ENCODE measurements around the gene RNF26.

The RNF26 gene

GRCh38 chr11:119366690-119367620, 32.6 kb downstream of the RNF26 start:
- no peak overlapping the region for H3K18ac ChIP-seq (ENCODE audit: low read length)
- no peaks in the 10 kb centered on the region for H3K36me3 ChIP-seq (replicated peaks in 1 of 2; ENCODE audit: control insufficient read depth in 2 of 2, insufficient read depth in 2 of 2, low read length in 2 of 2)

GRCh38 chr11:119367661-119368120, 33.4 kb downstream of the RNF26 start:
- WGBS, 2 donors (ENCODE audit: extremely low coverage in 2 of 2, insufficient read length in 2 of 2, insufficient replicate concordance in 1 of 2), result no CpG with 5 or more reads among the region's 9 CpGs

More at GRCh38 chr11:119366690-119367620, 32.6 kb downstream of the RNF26 start:
- Histone ChIP-seq H3K27me3 (ENCODE audit: control insufficient read depth in 3 of 3, insufficient read depth in 3 of 3, low read depth in 1 of 3, low read length in 3 of 3) (peaks cover 2 to 92% (median 24%) of the 10 kb centered on the region in 3 experiments), H3K4me3 (ENCODE audit: low read length in 2 of 2) (no peak overlapping the region), H2BK12ac (ENCODE audit: low read length) (no peak overlapping the region), H3K79me1 (ENCODE audit: low read depth, low read length) (no peaks in the 10 kb centered on the region), H2AFZ (ENCODE audit: low read length) (no peak overlapping the region), H3K9ac (ENCODE audit: low read depth, low read length, poor library complexity) (no peak overlapping the region), H3K4ac (ENCODE audit: low read length) (no peak overlapping the region), H3K14ac (ENCODE audit: low read length) (no peak overlapping the region), H4K91ac (ENCODE audit: low read depth, low read length, poor library complexity) (no peak overlapping the region), H4K8ac (ENCODE audit: low read depth, low read length) (no peak overlapping the region), H3K27ac (replicated peaks; ENCODE audit: low read length) (no peak overlapping the region), H3K4me1 (ENCODE audit: control insufficient read depth in 2 of 2, insufficient read depth in 1 of 2, low read depth in 1 of 2, low read length in 2 of 2) (peaks cover 5 to 22% of the 10 kb centered on the region in 2 donors), H2AK5ac (ENCODE audit: low read depth, low read length) (no peak overlapping the region), H3K4me2 (ENCODE audit: insufficient read depth, low read length, poor library complexity, severe bottlenecking) (no peak overlapping the region), H3K23ac (ENCODE audit: low read depth, low read length, poor library complexity) (no peak overlapping the region), H3K9me3 (replicated peaks in 1 of 2; ENCODE audit: control insufficient read depth in 2 of 2, insufficient read depth in 1 of 2, low read depth in 1 of 2, low read length in 2 of 2) (peaks cover 3 to 4% of the 10 kb centered on the region in 2 donors), H2BK5ac (ENCODE audit: low read length) (no peak overlapping the region), H2BK15ac (ENCODE audit: low read length) (no peak overlapping the region), H2BK120ac (ENCODE audit: low read depth, low read length) (no peak overlapping the region)
- DNase-seq (ENCODE audit: low spot score), result no peak
- WGBS, 2 donors (ENCODE audit: extremely low coverage in 2 of 2, insufficient read length in 2 of 2, insufficient replicate concordance in 1 of 2), result no CpG with 5 or more reads among the region's 11 CpGs

GRCh38 chr11:119368121-119369034, 34.1 kb downstream of the RNF26 start:
- Histone ChIP-seq H3K23ac (ENCODE audit: low read depth, low read length, poor library complexity) (no peak overlapping the region), H2AK5ac (ENCODE audit: low read depth, low read length) (peak overlapping the region; percentile 31), H3K79me1 (ENCODE audit: low read depth, low read length) (no peaks in the 10 kb centered on the region), H3K4me1 (ENCODE audit: control insufficient read depth in 2 of 2, insufficient read depth in 1 of 2, low read depth in 1 of 2, low read length in 2 of 2) (peaks cover 4 to 16% of the 10 kb centered on the region in 2 donors), H3K4me3 (ENCODE audit: low read length in 2 of 2) (no peak overlapping the region), H3K4me2 (ENCODE audit: insufficient read depth, low read length, poor library complexity, severe bottlenecking) (no peak overlapping the region), H2BK5ac (ENCODE audit: low read length) (no peak overlapping the region), H3K4ac (ENCODE audit: low read length) (no peak overlapping the region), H3K18ac (ENCODE audit: low read length) (no peak overlapping the region), H2BK12ac (ENCODE audit: low read length) (no peak overlapping the region), H3K36me3 (replicated peaks in 1 of 2; ENCODE audit: control insufficient read depth in 2 of 2, insufficient read depth in 2 of 2, low read length in 2 of 2) (no peaks in the 10 kb centered on the region), H4K8ac (ENCODE audit: low read depth, low read length) (no peak overlapping the region), H3K27ac (replicated peaks; ENCODE audit: low read length) (no peak overlapping the region), H2AFZ (ENCODE audit: low read length) (no peak overlapping the region), H2BK15ac (ENCODE audit: low read length) (no peak overlapping the region), H3K9ac (ENCODE audit: low read depth, low read length, poor library complexity) (no peak overlapping the region), H3K14ac (ENCODE audit: low read length) (no peak overlapping the region), H2BK120ac (ENCODE audit: low read depth, low read length) (no peak overlapping the region), H4K91ac (ENCODE audit: low read depth, low read length, poor library complexity) (no peak overlapping the region), H3K9me3 (replicated peaks in 1 of 2; ENCODE audit: control insufficient read depth in 2 of 2, insufficient read depth in 1 of 2, low read depth in 1 of 2, low read length in 2 of 2) (peaks cover 3 to 4% of the 10 kb centered on the region in 2 donors), H3K27me3 (ENCODE audit: control insufficient read depth in 3 of 3, insufficient read depth in 3 of 3, low read depth in 1 of 3, low read length in 3 of 3) (peaks cover 2 to 79% (median 15%) of the 10 kb centered on the region in 3 experiments)
- WGBS, 2 donors (ENCODE audit: extremely low coverage in 2 of 2, insufficient read length in 2 of 2, insufficient replicate concordance in 1 of 2), result no CpG with 5 or more reads among the region's 17 CpGs
- DNase-seq (ENCODE audit: low spot score), result no peak

More at GRCh38 chr11:119367661-119368120, 33.4 kb downstream of the RNF26 start:
- no peak overlapping the region for H3K27ac ChIP-seq (replicated peaks; ENCODE audit: low read length)
- H3K9ac ChIP-seq (ENCODE audit: low read depth, low read length, poor library complexity), result no peak overlapping the region
- H4K91ac ChIP-seq (ENCODE audit: low read depth, low read length, poor library complexity), result no peak overlapping the region
- H3K36me3 ChIP-seq (replicated peaks in 1 of 2; ENCODE audit: control insufficient read depth in 2 of 2, insufficient read depth in 2 of 2, low read length in 2 of 2), result no peaks in the 10 kb centered on the region
- H2AK5ac ChIP-seq (ENCODE audit: low read depth, low read length), result no peak overlapping the region
- no peak for DNase-seq (ENCODE audit: low spot score)
- H3K27me3 ChIP-seq (ENCODE audit: control insufficient read depth in 3 of 3, insufficient read depth in 3 of 3, low read depth in 1 of 3, low read length in 3 of 3), result peaks cover 2 to 85% (median 22%) of the 10 kb centered on the region in 3 experiments
- H4K8ac ChIP-seq (ENCODE audit: low read depth, low read length), result no peak overlapping the region
- no peak overlapping the region for H3K4me2 ChIP-seq (ENCODE audit: insufficient read depth, low read length, poor library complexity, severe bottlenecking)
- no peaks in the 10 kb centered on the region for H3K79me1 ChIP-seq (ENCODE audit: low read depth, low read length)
- H3K4ac ChIP-seq (ENCODE audit: low read length), result no peak overlapping the region
- H2AFZ ChIP-seq (ENCODE audit: low read length), result no peak overlapping the region
- no peak overlapping the region for H2BK5ac ChIP-seq (ENCODE audit: low read length)
- H3K9me3 ChIP-seq (replicated peaks in 1 of 2; ENCODE audit: control insufficient read depth in 2 of 2, insufficient read depth in 1 of 2, low read depth in 1 of 2, low read length in 2 of 2), result peaks cover 3 to 4% of the 10 kb centered on the region in 2 donors
- H3K18ac ChIP-seq (ENCODE audit: low read length), result no peak overlapping the region
- no peak overlapping the region for H3K23ac ChIP-seq (ENCODE audit: low read depth, low read length, poor library complexity)
- H3K14ac ChIP-seq (ENCODE audit: low read length), result no peak overlapping the region
- H2BK15ac ChIP-seq (ENCODE audit: low read length), result no peak overlapping the region
- no peak overlapping the region for H3K4me3 ChIP-seq (ENCODE audit: low read length in 2 of 2)
- no peak overlapping the region for H2BK12ac ChIP-seq (ENCODE audit: low read length)
- peaks cover 4 to 18% of the 10 kb centered on the region in 2 donors for H3K4me1 ChIP-seq (ENCODE audit: control insufficient read depth in 2 of 2, insufficient read depth in 1 of 2, low read depth in 1 of 2, low read length in 2 of 2)
- H2BK120ac ChIP-seq (ENCODE audit: low read depth, low read length), result no peak overlapping the region

All from neuronal stem cell (in vitro differentiated cells).